GM12801 (cell line): ENCODE measurements around the gene NEBL.

Experiments used
- CTCF ChIP-seq: IDR thresholded peaks from one replicate; pipeline ENCODE4 v1.5.1; 2011; ENCODE audit warnings: control low read depth; ENCODE audit not compliant: insufficient read length; ENCODE audit errors: extremely low read depth

Gene NEBL

DNA sequence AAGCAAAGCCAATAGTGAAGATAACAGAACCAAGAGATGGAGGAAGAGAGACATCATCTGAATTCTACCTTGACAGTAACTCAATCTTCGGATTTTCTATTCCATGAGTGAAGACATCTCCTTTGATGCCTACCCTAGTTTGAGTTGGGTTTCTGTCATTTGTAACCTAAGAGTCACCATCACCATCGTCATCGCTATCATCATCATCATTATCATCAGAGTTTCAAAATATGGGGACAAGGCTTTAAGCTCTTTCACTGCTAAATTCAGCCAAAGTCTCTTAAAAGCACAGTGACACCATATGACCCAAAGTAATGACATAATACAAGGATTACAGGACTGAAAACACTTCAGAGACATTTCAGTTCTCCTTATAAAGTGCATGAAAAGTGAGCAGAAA, 57.2 kb downstream of the NEBL start:
- TF ChIP-seq CTCF = no peak

- no peak for TF ChIP-seq CTCF
Observed at GRCh38 chr10:20839141-20839540, 58.0 kb downstream of the NEBL start.

DNA sequence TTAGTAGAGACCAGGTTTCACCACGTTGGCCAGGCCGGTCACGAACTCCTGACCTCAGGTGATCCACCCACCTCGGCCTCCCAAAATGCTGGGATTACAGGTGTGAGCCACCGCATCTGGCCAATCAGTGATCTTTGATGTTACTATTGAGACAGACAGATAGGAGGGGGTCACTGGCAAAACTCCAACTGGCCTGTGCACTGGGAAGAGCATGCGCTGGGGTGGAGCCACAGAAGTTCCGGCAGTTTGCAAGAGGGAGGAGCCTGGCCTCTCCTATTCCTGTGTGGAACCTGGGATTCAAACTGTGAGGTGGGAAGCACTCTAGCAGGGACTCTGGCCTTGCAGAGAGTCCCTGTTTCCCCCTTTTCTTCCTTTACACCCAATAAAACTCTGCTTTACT, 60.7 kb downstream of the NEBL start:
- no peak for TF ChIP-seq CTCF

DNA sequence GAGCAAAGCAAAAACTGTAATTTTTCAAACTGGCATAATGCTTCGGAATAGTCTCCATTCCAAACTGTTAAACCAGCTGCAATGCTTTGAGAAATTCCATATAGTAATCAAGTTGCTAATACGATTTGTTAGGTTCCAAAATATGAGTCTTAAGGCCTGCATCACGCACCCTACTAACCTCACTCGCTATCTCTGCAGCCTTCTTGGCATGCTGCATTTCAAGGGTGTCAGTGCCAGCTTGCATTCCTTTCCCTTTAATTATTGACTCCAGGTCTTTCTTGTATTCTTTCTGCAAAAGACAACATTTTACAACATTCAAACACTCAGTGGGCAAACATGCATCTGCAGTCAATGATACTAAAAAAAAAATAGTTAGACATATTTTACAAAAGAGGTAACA, 61.8 kb downstream of the NEBL start:
- no peak for TF ChIP-seq CTCF

GRCh38 chr10:20834825-20835224, 62.3 kb downstream of the NEBL start:
- no peak for TF ChIP-seq CTCF

DNA sequence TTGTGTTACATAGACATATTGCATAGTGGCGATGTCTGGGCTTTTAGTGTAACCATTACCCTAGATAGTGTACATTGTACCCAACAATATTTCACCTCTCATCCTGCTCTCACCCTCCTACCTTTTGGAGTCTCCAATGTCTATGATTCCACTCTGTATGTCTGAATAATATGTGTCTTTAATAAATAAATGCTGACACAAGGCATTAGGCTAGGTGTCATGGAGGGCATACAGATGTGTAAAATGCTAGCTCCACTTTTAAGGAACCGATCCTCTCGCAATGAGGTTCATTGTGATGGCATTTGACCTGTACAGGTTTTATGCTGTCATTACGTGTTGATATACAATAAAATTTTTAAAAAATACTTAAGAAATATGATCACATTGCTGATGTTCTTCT, 74.3 kb downstream of the NEBL start:
- no peak for TF ChIP-seq CTCF

GRCh38 chr10:20817646-20818045, 79.5 kb downstream of the NEBL start:
- no peak for TF ChIP-seq CTCF

DNA sequence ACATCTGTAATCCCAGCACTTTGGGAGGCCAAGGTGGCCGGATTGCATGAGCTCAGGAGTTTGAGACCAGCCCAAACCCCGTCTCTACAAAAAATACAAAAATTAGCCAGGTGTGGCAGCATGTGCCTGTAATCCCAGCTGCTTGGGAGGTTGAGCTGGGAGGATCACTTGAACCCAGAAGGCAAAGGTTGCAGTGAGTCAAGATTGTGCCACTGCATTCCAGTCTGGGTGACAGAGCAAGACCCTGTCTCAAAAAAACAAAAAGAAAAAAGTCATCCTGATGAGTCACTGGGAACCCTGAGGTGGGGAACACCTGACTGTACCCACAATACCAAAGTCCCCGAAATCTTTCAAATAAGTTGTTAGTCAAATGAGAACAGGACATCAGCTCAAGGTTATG, 80.0 kb downstream of the NEBL start:
- no peak for TF ChIP-seq CTCF
